HG03520 (cell line): ENCODE results near the gene MTSS2.

Experiments
- ATAC-seq: cut with Tn5 transposase; IDR thresholded peaks from one replicate; pipeline ENCODE4 v1.9.1; 2021; ENCODE audit warnings: mild to moderate bottlenecking, moderate library complexity; ENCODE audit not compliant: unreplicated experiment

MTSS2 gene

DNA sequence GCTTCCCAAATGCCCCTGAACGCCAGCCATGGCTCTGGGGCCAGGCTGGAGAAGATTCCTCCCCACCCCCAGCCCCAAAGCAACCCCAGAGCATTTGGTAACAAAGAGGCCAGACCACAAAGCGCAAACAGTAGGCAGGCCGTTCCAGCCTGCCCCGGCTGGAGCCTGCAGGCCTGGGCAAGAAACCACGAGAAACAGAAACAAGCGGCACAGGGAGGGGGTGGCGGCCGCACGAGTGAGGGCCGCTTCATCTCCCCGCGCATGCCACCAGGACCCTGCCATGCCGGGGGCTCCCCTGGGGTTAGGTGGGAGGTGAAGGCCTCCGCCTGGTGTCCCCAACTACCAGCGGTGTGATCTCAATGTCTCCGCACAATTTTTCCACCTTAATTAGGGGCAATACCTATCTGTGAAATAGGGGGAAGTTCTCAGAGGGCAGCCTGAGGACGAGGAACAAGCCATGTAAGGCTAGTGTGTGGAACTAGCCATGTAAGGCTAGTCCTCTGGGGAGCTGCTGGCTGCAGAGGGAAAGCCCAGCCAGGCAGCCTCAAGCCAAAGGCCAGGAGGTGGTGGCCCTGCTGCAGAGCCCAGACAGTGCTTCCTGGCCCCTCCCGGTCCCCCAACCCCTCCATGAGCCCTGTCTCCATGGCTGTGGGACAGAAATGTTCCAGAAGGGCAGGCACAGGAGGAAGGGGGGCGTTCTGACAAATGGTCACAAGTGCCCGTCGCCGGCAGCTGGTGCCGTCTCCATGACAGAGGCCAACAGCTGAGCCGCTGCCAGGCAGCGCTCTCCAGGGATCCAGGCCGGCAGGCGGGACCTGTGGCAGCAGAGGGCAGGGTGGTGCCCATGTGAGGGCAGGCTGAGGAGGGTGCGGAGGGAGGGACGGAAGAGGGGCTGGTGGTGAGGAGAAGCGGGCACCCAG is 14.5 kb upstream of the MTSS2 start:
- ATAC-seq: no peak

DNA sequence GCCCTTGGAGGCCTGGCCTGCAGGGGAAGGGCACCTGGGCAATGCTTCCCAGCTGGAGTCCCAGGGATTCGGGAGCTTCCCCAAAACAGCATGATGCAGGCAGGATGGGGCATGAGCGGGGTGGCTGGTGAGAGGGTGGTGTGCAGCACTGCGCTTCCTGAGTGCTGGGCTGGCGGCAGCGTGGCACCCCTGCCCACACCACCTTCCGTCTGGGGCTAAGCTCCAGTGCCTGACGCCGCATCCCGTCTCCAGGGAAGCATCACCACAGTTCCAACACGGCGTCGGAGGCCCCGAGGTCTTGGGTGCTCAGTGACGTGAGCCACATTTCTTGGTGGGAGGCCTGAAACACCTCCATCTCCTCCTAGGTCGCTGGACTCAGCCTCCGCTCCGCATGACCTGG is 13.8 kb upstream of the MTSS2 start:
- ATAC-seq: no peak

DNA sequence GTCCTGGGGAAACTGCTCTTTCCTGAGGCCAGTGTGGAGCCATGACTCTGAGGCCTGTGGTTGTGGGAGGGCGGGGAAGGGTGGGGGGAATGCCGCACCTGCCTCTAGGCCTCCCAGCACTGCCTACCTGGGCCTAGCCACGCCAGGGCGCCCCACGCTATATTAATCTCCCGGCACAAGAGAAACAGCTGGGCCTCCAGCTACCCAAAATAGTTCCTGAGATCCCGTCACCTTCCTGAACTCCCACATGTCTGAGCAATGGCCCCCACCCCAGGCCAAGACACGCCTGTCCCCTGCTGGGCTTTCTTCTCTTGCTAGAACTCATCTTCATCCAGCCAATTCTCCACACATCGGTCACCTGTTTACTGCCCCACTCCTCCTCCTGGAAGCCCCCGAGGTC is 13.0 kb upstream of the MTSS2 start:
- no peak for ATAC-seq

DNA sequence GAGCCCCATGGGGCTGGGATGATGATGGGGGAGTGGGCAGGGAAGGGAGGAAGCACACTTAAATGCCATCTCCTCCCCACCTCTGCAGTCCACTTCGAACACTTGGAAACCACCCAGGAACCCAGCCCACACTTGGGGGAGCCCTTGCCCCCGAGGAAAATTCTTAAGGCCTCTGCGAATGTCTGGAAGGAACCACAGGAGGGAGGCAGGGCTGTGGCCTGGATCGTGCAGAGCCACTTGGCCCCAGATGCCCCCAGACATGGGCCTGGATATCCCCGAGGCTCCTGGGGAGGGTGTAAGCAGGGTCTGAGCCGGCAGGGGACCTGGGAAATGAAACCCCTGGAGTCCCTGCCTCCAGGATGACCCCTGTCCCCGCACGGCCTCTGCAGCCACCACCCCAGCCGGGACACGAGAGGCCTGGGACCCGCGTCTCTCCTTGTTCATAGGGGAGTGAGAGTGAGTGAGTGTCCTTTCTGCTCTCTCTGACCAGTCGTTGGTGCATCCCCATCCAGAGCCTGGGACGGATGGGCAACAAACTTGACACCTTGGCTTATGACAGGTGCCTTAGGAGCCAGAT is 11.8 kb upstream of the MTSS2 start:
- no peak for ATAC-seq

DNA sequence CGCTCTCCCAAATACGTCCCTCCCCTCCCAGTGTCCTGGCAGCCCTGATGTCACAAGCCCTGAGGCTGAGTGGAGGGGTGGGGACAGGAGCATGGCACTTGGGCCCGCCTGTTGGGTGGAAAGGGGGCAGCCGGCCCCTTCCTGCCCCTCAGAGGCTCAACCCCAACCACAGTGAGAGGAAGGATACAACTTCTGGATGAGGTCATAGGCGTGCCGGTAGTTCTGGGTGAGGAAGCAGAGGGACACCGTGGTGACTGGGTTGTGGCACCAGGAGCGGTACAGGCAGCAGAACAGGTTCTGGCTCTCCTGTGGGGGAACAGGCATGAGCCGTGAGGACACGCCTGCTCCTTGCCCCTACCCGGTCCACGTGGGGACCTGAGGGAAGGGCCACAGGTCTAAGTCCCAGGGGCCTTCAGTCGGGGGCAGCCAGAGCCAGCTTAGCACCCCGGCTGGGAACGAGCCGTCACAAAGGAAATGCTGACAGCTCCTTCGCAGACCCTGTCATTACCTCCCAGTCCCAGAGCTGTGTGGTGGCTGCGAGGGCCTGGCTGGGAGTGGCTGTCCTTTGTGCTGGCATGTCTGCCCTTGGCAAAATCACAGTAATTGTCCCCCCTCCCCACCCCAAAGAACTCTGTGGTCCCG is 11.2 kb upstream of the MTSS2 start:
- ATAC-seq: no peak

DNA sequence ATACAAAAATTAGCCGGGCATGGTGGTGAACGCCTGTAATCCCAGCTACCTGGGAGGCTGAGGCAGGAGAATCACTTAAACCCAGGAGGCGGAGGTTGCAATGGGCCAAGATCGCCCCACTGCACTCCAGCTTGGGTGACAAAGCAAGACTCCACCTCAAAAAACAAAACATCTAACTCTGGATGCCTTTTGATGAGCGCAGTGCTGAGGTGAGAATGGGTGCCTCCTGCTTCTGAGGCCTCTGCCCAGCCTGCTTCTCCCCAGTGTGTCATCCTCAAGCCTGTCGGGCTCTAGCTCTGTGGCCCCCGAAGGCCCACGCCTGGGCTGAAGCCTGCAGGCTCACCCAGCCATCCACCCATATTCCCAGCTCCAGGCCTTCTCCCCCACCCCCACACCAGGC is 10.5 kb upstream of the MTSS2 start:
- no peak for ATAC-seq

DNA sequence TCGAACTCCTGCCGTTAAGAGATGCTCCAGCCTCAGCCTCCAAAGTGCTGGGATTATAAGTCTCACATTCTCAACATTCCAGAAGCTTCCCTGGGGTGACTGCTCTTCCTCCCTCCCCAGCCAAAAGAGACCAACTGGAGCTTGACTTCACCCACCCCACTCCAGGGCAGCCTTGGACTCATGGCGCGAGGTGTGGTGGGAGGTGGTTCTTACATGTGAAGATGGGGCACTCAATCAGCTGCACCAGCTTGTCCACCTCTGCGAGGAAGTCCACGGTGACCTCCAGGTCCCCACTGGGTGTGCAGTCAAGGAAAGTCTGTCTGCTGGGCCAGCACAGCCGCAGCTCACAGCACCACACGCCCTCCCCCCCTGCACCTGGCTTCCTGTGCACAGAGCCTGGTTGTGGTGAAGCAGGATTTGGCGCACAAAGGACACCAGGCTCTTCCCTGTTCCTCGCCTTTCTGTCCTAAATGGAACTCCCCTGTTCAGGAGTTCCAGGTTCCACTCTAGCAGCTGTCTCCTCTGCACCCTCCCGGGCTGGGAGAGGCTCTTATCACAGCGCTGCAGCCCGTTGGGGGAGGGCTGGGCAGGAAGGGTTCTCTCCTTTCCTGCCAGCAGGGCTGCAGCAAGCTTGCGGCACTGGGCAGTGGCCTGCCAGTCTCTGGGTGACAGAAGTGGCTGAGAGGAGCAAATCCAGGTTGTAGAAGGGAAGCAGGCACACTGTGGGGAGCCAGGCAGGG is 9.6 kb upstream of the MTSS2 start:
- ATAC-seq: no peak

DNA sequence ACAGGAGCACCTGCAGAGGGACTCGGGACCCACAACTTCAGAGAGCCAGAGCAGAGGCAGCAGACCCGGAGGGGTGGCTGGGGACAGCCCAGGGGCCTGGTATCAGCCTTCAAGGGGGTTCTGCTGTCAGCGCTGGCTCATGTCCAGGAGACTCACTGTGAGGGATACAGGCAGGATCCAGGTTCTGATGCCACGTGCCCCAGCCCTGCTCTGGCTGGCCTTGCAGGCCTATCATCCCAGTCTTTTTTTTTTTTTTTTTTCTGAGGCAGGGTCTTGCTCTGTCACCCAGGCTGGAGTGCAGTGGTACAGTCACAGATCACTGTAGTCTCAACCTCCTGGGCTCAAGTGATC is 9.0 kb upstream of the MTSS2 start:
- ATAC-seq: no peak

DNA sequence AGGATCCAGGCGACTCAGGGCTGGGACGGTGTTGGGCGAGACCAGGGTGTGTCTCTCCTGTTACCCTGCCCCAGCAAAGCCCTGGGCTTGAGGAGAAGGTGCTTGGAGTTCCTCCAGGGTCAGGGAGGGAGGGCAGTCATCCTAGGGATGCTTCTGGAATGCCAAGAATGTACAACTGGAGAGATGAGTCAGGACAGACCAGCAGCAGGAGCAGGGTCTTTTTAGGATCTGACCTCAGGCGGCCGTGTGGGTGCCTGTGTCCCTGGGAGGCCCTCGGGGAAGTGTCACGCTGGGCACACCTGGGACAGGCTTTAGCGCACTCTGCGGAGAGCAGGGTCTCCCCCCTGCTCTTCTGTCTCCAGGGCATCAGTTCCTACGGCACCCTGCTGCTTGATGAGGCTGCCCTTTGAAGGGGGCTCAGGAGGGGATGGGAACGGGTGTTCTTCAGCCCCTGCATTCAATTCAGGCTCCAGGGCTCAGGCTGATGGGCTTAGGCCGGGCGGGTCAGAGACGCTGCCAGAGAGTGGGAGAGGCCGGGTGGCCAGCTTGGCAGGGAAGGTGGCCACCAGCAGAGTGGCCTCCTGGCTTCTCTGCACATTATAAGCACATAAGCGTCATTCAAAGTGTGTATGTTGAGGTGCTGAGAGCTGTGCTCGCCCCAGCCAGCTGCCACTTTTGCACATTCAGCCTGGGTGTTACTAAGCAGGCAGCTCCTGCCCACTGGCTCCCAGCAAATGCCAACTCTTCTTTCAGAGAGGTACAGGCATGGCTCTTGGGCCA is 8.4 kb upstream of the MTSS2 start:
- ATAC-seq: no peak

DNA sequence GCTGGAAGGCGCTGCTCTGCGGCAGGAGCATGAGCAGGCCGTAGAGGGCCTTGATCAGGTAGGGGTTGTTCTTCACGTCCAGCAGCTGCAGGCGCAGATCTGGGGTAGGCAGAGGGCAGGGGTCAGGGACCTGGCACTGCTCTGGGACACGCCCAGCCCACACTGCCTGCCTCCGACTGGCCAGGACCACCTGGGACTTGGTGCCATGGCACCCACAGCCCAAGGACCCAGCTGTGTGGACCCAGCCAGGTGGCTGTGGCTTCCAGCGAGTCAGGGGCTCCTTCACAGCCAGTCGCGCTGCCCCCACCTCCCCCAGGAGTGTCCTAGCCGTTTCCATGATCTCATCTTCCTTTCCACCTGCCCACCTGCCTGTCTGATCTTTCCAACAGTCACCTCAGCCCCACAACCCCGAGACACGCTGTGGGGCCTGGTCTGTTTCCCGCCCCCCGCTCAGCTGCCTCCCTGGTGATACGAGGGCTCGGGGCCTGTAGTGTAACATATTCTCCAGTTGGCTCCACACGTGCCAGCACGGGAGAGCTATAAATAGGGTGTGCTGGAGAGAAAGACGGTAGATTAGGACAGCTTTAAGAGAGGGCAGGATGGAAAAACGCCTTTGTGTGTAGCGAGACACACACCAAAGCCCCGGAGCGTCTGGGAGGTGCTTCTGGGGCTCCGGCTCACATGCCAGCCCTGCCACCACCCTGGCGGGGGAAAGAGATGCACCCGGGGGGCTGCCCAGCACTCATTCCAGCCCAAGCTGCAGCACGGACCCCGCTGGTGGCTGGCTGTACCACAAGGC is 7.2 kb upstream of the MTSS2 start:
- no peak for ATAC-seq

DNA sequence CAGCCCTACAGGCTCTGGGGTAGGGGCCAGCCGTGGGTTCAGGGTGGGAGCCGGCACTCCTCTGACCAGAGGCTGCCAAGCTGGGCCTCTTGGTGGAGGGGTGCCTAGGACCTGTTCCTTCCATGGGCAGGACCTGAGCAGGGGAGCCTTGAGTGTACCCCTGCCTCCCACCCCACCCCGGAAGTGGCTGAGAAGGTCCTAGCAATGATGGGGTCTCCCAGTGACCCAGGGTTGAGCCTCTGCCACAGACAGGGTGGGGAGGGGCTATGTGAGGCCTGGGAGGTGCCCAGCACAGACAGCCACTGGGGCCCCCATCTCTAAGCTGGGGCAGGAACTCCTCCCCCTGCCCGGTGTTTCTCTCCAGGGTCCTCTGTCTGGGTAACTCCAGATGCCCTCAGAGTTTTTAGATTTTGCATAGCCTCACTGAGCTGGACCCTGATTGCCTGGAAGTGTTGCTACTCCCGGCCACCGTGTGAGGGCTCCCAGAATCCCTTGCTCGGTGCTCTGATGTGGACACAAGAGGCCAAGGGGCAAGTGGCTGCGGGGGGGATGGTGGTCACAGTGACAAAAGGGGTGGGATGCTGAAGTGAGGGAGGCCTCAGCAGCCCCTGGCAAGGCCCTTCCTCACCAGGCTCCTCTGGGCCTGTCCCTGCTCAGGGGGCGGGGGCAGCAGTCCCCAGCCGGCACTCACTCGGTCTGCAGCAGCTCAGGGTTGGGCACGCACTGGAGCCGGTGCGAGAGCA is 6.4 kb upstream of the MTSS2 start:
- no peak for ATAC-seq

DNA sequence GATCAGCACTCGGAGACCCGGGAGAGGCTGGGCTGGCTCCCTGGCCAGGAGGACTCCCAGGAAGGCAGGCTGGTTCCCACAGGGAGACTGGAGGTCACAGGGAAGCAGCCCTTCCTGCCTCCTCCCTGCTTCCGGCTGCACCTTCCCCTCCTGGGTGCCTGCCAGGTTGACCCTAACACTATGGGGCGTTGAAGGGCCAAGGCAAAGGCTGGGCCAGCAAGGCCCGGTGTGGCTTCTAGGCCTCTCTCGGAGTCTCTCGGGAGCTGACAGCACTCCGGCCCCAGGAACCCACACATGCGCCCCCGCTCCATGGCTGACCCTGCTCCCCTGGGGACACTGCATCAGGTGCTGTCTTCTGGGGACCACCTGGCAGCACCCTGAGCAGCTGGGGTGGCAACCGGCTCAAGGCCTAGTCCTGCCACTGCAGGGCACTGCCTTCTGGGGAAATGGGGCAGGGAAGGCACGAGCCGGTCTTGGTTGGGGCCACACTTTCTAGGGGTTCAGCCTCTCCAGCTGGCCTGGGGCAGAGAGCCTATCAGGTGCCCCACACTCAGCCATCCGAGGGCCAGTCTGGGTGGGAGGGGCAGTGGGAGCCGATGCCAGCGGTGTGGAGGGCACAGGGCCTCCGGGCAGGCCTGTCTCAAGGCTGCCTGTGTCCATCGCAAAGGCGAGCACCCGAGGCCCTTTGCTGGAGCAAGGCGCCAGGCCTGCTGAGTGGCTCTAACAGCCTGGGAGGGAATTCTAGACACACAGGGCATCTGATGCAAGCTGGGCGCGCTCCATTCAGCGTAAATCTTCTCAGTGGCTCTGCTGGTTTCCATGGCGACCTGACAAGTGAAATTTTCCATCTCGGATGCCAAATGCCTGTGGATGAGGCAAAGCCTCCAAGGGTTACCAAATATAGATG is 5.6 kb upstream of the MTSS2 start:
- no peak for ATAC-seq

DNA sequence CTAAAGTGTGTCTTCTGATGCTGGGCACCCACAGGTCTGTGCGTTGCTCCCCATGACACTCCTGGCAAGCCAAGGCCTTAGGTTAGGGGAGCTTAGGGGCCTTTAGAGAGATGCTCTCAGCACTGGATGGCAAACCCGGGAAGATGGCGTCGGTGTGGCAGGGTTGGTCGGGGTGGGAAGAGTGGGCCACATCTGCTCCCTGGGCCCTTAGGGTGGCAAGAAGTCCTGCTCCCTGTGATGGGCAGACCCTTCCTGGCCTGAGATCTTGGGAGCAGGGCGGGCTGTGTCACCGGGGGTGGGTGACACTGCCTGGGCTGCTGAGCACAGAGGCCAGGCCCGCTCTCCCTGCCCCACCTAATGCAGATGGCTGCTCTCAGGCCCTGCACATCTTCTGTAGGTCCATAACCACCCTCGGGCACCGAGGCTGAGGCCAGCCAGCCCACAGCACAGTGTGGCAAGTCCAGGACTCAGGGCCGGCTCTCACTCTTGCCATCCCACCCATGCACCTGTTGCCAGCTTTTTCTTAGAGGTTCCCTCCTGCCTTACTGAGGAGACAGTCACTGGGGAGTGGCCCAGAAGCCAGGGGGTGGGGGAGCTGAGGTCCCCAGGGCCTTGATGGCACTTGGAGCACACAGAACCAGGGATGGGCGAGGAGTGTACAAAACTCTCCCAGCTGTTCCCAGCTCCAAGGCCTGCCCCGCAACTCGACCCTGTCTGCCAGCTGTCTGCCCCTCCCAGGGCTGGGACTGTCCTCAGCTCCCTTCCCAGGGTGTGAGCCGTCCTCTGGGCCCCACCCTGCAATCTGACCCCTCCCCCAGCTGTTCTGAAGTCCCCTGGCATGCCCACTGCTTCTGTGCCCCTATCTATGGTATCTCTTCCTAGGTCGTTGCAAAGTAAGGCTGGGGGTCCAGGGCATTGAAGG is 4.4 kb upstream of the MTSS2 start:
- no peak for ATAC-seq

DNA sequence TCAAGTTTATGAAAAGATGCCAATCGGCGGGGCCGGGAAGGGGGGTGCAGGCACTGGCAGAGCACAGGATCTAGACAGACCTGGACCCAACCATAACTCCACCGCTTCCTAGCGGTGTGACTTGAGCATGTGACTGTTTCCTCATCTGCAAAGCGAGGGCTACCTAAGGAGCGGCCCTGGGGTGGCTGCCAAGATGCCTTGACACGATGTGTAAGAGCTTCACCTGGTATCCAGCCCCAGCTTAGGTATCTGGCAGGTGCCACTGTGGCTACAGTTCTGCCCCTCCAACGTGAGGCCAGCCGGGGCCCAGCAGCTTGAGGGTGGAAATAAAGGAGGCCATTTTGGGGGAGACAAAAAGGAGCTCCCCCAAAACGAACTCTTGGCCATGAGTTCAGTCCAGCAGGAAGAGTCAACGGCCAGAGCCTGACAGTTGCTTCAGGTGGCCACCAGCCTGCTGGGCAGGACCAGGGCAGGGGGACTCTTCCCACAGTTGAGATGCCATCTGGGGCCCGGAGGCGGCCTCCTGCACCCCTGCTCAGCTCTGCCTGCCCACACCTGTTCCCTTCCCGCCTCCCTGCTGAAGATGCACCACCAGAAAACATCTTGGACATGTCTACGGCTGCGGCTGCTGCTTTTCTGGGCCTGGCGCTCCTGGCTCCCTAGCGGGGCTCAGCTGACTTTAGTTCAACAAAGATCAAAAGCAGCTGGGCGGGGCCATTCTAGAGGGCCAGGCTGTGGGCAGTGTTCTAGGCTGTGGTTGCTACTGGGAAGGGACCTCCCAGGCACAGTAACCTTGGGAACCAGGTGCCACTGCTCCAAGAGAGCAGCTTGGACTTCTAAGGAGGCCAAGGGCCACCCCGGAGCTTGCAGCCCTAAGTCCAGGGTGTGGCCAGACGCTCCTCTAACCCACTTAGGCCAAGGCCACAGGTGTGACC is 3.4 kb upstream of the MTSS2 start:
- ATAC-seq: no peak

DNA sequence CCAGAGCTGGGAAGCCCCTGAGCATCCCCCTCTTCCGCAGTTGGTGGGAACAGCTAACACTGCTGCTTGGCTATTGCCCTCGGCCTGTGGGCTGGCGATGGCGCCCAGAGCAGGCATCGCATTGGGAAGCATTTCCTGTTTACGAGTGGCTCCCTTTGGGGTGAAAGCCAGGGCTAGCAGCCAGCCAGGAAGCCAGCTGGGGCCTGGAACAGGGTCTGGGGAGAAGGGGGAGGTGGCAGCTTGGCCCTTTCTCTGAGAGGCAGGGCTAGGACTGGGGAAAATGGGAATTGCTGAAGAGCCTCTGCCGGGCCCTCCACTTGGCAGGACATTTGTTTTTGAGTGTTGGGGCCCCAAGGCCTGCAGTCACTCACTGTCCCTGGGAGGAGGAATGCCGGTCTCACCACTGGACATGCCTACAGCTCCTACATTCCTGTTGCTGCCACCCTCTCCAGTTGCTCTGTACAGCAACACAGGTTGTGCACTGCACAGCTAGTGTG is 2.4 kb upstream of the MTSS2 start:
- no peak for ATAC-seq

DNA sequence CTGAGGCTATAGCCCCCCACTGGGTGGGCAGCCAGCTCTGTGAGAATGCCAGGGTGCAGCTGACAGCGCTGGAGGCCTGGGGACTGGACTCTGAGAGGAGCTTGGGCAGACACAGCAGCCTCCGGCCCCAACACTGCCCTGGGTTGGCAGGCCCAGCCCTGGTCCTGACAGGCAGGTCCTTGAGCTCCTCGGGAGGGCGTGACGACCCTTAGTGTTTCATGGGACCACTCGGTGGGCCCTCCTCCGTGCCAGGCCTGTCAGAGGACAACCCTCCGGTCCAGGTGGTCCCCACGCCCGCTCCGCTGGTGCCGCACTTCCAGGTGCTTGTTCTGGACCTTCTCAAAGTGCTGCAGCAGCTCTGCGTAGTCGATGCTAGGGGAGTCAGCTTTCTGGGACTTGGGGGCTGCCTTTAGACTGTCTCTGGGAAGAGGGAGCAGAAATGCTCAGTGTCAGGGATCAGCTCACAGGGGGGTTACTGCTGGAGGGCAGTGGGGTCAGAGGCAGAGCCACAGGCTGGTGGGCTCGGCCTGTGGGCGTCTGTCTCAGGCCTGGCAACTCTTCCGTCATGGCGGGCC is 1.9 kb upstream of the MTSS2 start:
- ATAC-seq: no peak
